Measurements from ENCODE around the gene CSF3R. TPM values are rescaled to one million over a fixed set of nuclear protein-coding genes. Genes with fewer than 3 reads are reported as not detected.

CSF3R gene
- total RNA-seq, 2 donors from 2014 or later, result 3.9 to 17.0 TPM

DNA sequence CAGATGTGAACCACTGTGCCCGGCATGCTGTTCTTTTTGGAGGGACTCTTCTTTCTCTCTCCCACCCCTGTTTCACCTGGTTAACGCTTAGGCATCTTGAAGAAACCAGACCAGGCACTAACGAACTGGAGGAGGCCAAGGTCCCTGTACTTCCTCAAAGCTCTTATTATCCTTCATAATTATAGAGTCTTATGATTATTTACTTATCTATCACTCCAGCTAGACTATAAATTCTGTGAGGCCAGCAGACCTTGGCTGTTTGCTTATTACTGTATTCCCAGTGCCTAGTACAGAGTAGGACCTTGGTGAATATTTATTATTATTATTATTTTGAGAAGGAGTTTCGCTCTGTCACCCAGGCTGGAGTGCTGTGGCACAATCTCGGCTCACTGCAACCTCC, 5.8 kb downstream of the CSF3R start:
- DNase-seq (ENCODE audit: low spot score), result no peak
- no peaks in the 10 kb centered on the region for H3K9me3 ChIP-seq
- H3K36me3 ChIP-seq, result no peaks in the 10 kb centered on the region
- TF ChIP-seq POLR2AphosphoS5 (IDR thresholded peaks at IDR 0.05) (no peak), POLR2A (IDR thresholded peaks at IDR 0.05) (no peak)
- TF ChIP-seq, protein P1, sequence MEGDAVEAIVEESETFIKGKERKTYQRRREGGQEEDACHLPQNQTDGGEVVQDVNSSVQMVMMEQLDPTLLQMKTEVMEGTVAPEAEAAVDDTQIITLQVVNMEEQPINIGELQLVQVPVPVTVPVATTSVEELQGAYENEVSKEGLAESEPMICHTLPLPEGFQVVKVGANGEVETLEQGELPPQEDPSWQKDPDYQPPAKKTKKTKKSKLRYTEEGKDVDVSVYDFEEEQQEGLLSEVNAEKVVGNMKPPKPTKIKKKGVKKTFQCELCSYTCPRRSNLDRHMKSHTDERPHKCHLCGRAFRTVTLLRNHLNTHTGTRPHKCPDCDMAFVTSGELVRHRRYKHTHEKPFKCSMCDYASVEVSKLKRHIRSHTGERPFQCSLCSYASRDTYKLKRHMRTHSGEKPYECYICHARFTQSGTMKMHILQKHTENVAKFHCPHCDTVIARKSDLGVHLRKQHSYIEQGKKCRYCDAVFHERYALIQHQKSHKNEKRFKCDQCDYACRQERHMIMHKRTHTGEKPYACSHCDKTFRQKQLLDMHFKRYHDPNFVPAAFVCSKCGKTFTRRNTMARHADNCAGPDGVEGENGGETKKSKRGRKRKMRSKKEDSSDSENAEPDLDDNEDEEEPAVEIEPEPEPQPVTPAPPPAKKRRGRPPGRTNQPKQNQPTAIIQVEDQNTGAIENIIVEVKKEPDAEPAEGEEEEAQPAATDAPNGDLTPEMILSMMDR (IDR thresholded peaks at IDR 0.05), result no peak
- intact Hi-C loops (cut with DNase I), result no loop called here
- H3K4me3 ChIP-seq, result no peak overlapping the region
- H3K4me1 ChIP-seq (replicated peaks), result no peaks in the 10 kb centered on the region
- no peak overlapping the region for H3K27ac ChIP-seq
- H3K27me3 ChIP-seq (replicated peaks; ENCODE audit: insufficient read depth), result no peaks in the 10 kb centered on the region
- 82% methylated on average over 5 of the region's 5 CpGs for WGBS

GRCh38 chr1:36475910-36476604, 6.7 kb downstream of the CSF3R start:
- intact Hi-C loops (cut with DNase I), result no loop called here
- H3K36me3 ChIP-seq, result no peaks in the 10 kb centered on the region
- H3K27me3 ChIP-seq (replicated peaks; ENCODE audit: insufficient read depth), result no peaks in the 10 kb centered on the region
- no peaks in the 10 kb centered on the region for H3K9me3 ChIP-seq
- no peaks in the 10 kb centered on the region for H3K4me1 ChIP-seq (replicated peaks)
- TF ChIP-seq, protein P1 (IDR thresholded peaks at IDR 0.05), result no peak
- TF ChIP-seq POLR2A (IDR thresholded peaks at IDR 0.05), result no peak
- TF ChIP-seq POLR2AphosphoS5 (IDR thresholded peaks at IDR 0.05), result no peak
- DNase-seq (ENCODE audit: low spot score), result no peak
- no peak overlapping the region for H3K27ac ChIP-seq
- WGBS, result 92% methylated on average over 7 of the region's 7 CpGs
- H3K4me3 ChIP-seq, result no peak overlapping the region

GRCh38 chr1:36475341-36475740, 7.4 kb downstream of the CSF3R start:
- Histone ChIP-seq H3K36me3 (no peaks in the 10 kb centered on the region), H3K9me3 (no peaks in the 10 kb centered on the region), H3K27ac (no peak overlapping the region), H3K4me1 (replicated peaks) (no peaks in the 10 kb centered on the region), H3K27me3 (replicated peaks; ENCODE audit: insufficient read depth) (no peaks in the 10 kb centered on the region), H3K4me3 (no peak overlapping the region)
- WGBS, result 71% methylated on average over 8 of the region's 9 CpGs
- TF ChIP-seq, protein P1 (IDR thresholded peaks at IDR 0.05), result no peak
- TF ChIP-seq POLR2A (IDR thresholded peaks at IDR 0.05) (no peak), POLR2AphosphoS5 (IDR thresholded peaks at IDR 0.05) (no peak)
- intact Hi-C loops (cut with DNase I), result no loop called here
- no peak for DNase-seq (ENCODE audit: low spot score)

- intact Hi-C loops (cut with DNase I), result no loop called here
- no peak for DNase-seq (ENCODE audit: low spot score)
- Histone ChIP-seq H3K27ac (no peak overlapping the region), H3K9me3 (no peaks in the 10 kb centered on the region), H3K27me3 (replicated peaks; ENCODE audit: insufficient read depth) (no peaks in the 10 kb centered on the region), H3K4me3 (no peak overlapping the region), H3K4me1 (replicated peaks) (no peaks in the 10 kb centered on the region), H3K36me3 (no peaks in the 10 kb centered on the region)
- WGBS, result 94% methylated on average over 6 of the region's 6 CpGs
- TF ChIP-seq, protein P1 (IDR thresholded peaks at IDR 0.05), result no peak
- TF ChIP-seq POLR2A (IDR thresholded peaks at IDR 0.05), result no peak
- no peak for TF ChIP-seq POLR2AphosphoS5 (IDR thresholded peaks at IDR 0.05)
These were observed 10.1 kb downstream of the CSF3R start for GRCh38 chr1:36472656-36473055.

Data from prostate gland (tissue), 2 donors.